ENCODE measurements around the gene NOL4.

Gene NOL4

GRCh38 chr18:34189656-34190435 is 34.9 kb downstream of the NOL4 start:
- DNase-seq: no peak
